ENCODE data around the gene TBC1D1.

TBC1D1 gene

DNA sequence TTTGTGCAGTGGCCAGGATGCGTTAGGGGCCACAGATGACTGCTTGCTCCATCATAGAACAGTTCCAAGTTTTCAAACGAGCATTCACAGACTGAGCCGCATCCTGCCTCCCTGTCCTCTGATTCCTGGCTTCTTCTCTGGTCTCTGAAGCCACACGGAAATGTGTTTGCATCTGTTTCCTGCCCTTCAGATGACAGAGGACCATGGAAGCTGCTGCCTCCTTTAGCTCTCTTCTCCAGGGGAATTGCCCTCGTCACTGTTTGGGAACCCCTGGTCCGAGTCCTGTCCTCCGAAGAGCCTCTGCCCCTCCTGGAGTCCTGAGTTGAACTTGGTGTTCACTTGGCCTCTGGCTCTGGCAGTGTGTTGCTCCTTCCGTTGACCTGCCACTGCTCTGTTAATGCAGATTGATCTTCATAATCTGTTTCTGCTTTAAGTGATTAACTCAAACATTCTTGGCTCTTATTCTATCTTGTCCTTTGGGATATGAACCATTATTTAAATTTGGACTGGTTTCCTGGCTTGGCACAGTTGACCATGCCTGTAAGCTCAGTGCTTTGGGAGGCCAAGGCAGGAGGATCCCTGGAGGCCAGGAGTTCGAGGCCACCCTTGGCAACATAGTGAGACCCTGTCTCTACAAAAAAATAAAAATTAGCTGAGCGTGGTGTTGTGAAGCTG lies 165.3 kb downstream of the TBC1D1 start:
- no peak for DNase-seq (ENCODE audit: low spot score)

DNA sequence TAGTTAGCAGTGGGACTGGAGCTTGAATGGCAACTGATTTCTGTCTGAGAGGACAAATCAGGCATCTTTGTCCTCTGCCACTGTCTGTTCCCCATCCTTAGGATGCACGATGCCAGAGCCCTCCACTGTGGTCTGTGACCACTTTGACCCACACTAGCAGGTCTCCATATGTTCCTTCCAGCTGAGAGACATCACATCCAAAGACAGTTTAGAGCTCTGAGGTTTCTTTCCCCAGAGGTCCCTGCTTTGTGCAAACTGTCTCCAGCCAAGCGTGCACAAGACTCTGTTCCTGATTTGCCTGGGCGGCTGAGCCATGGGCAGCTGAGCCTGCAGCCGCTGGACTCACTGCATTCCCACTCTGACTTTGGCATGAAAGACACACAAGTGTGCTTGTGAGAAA lies 167.3 kb downstream of the TBC1D1 start:
- DNase-seq (ENCODE audit: low spot score), result no peak

DNA sequence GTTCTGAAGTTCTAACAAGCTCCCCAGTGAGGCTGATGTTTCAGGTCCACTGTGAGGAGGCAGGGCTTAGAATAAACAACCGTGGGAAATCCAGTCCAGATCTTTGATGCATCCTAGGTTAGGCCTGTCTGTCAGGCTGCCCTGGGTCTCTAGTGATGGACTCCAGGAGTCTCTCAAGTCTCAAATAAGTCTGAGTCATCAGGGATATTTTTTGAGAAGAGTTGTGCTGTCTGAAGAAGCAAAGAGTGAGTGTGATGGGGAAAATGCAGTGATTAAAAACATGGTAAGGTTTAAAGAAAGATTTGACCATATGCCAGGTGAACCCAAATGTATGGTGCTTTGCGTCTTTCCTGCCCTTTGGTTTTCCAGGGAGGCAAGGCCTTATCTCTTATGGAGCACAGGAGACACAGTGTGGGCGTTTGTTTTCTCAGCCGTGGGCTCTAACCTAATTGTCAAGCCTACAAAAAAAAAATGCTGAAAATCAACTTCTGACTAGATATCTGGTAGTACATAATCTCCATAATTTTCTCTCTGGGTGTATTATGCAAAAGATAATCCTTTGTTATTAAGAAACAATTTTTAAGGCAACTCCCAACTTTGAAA lies 170.0 kb downstream of the TBC1D1 start:
- DNase-seq (ENCODE audit: low spot score), result no peak

DNA sequence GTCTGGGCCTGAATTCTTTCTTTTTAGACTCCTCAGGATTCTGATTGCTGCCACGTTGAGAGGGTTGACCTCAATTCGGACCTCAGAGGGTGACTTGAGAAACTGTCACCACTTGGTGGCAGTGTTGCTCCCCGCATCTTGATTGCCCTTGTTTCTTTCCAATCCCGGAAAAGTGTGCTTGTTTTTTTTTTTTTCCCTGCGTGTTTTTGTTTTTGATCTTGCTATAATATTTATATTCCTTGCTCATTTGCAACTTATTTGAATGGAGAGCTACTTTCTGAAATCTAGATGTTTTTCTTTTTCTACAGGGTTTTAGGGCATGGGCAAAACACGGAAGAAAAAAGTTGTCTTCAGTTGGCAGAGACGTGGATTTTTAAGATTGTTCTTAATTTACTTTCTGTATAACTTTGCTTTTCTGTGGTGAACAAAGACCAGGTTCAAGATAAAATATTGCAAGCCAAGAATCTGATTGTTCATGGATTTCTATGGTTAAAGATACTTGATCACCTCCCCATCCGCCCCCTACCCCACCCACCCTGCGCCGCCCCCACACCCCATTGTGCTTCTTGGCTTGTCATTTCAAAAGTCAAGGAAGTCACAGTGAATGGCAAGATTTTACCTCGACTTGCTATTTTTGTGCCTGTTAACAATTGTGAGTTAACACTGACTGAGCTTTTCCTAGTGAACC lies 171.3 kb downstream of the TBC1D1 start:
- no peak for DNase-seq (ENCODE audit: low spot score)

DNA sequence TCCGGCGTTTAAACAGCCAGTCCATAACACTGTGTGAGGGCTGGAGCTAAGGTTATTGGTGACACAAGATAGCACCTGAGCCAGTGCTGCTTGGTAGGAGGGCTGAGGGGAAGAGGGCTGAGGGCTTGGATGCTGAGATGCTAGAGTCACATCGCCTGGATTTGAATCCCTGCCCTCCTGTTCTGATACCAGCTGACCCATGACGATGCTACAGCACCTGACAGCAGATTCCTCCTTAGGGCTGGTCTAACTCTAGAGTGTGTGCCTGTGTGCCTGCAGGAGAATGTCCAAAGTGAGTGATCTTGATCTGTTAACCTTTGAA lies 171.9 kb downstream of the TBC1D1 start:
- DNase-seq (ENCODE audit: low spot score), result no peak

DNA sequence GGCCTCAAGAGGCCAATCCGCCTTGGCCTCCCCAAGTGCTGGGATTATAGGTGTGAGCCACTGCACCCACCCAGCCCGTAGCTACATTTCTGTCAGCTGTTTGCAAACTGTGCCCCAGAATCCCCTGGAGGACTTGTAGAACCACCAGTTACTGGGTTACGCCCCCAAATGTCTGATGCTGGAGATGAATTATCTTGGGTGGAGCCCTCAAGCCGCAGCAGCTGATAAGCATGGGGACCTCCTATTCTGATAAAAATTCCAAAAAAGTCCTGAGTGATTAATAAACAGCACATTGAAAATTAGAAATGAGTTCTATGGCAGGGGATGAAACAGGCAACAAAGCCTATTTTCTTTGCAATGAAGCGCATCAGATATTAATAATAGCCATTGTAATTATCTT lies 174.3 kb downstream of the TBC1D1 start:
- DNase-seq (ENCODE audit: low spot score), result no peak

DNA sequence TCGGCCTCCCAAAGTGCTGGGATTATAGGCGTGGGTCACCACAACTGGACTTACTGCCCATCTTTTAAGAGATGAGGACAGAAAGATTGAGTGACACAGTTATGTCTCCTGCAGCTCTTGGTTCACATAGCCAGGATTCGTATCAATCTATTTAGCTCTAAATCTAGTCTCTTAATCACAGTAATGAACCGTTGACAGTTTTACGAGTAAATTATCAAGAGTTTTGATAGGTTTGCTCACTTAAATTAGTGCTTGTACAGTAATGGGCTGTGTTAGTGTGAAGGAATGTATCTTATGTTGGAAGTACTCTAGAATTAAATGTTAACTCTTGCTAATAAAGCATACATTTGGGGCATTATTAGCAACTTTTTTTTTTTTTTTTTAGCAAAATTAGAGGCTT lies 175.0 kb downstream of the TBC1D1 start:
- DNase-seq (ENCODE audit: low spot score), result no peak

DNA sequence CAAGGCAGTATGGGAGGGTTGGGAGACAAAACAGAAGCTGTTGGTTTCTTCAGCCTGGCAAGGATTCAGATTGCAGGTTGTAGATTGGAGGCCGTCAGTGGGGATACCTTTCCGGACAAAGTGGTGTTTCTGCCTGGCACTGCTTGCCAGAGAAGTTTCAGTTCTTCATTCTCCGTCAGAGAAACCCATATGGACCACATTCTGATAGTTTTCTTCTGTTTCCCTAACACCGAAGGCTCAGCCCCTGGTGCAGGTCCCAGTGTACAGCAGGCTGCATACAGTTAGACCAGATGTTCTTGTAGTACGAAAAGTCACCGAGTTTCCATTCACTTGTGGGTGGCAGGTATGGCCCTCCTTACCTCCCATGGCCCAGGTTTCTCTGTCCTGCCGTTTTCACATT lies 176.6 kb downstream of the TBC1D1 start:
- DNase-seq (ENCODE audit: low spot score), result no peak

DNA sequence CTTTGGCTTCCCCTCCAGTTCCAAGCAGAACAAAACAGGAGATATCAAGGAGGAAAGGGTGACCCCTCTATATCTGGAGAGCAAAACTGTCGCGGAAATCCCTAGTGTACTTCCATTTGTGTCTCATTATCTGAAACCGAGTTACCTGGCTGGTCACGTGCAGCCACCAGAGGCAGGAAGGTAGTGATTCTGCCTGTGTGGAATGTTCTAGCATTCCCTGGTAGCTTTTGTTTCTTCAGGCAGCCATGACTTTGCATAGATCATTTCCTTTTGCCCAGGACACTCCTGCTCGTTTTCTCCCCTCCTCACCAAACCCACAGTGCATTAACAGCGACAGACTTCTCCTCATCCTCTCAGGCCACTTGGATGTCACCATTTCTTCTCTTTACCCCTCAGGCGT lies 177.2 kb downstream of the TBC1D1 start:
- no peak for DNase-seq (ENCODE audit: low spot score)

DNA sequence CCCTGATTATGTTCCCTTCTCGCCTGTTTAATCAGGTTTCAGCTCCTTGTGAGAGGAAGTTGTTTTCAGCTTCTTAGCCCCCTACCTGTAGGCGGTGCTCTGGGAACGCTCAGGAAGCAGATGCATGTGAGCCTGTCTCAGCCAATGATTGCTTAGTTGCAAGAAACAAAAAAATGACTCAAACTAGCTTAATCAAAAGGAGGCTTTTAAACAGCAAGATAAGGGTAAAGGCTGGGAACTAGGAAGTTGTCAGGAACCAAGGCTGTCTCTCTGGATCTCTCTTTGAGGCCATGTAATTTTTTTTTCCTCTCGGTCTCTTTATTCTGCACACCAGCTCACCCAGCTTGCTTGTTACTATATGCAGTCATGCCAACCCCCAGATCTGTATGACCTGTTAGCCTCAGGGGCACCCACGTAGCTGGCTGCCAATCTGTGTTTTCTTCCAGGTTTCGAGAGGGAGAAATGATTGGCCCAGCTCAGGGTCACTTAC lies 178.4 kb downstream of the TBC1D1 start:
- no peak for DNase-seq (ENCODE audit: low spot score)

DNA sequence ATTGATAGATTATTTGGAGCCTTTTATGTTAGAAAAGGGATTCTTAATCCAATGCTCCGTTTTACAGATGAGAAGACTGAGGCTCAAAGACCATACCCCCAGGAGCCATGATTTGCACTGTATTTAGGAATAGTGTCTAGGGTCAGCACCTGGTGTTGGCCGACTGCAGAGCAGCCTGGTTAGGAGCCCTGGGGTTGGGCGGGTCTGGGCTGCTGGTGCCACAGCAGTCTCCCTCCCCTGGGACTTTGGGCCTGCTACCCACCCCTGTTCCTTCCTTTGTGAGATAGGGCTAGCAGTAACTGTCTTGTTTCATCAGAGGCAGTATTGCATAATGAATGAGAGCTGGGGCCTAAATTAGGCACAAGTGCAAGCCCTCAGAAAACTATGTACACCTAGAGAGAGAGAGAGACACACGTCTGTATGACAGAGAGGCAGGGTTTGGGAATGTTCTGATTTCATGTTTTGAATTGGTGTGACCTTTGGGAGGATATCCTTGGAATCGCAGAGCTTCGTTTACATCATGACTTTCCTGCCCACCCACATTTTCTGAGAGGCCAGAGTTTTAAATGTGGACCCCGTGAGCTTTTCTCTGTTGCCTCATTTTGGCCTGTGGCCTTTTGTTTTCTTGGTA lies 181.0 kb downstream of the TBC1D1 start:
- no peak for DNase-seq (ENCODE audit: low spot score)

DNA sequence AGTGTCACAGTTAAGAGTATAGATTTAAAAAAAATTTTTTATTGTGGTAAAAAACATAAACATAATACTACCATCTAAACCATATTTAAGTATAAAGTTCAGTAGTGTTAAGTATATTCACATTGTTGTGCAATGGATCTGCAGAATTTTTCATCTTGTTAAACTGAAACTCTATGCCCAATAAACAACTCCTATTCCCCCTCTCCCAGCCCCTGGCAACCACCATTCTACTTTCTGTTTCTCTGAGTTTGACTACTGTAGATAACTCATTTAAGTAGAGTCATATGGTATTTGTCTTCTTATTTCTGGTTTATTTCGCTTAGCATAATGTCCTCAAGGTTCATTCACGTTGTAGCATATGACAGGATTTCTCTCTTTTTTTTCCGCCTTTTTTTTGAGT lies 181.7 kb downstream of the TBC1D1 start:
- DNase-seq (ENCODE audit: low spot score), result no peak

DNA sequence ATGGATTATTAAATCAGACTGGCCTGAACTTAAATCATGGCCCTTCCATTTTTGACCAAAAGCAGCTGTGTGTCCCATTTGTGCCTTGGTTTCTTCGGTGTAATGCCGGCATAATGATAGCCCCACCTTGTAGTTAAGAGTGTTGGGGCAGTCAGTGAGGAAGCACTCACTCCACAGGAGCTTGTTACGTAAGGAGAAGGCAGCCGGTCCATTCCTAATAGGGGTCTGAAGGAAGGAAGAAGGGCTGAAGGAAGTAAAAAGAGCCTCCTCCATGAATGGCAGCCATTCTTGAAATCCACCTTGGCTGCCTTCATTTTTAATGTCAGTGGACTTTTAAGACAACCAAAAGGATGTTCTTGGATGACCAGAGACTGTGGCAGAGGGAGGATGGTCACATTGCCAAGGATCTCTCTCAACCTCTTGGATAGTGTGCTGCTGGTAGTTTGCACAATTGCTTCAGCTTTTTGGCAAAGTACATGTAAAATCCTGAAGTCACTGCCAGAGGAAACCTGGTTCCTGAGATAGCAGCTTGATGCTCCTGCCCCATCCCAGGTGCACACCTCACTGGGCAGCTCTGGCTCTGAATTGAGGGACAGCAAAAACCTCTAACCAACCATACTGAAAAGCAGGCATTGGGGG lies 182.8 kb downstream of the TBC1D1 start:
- no peak for DNase-seq (ENCODE audit: low spot score)

DNA sequence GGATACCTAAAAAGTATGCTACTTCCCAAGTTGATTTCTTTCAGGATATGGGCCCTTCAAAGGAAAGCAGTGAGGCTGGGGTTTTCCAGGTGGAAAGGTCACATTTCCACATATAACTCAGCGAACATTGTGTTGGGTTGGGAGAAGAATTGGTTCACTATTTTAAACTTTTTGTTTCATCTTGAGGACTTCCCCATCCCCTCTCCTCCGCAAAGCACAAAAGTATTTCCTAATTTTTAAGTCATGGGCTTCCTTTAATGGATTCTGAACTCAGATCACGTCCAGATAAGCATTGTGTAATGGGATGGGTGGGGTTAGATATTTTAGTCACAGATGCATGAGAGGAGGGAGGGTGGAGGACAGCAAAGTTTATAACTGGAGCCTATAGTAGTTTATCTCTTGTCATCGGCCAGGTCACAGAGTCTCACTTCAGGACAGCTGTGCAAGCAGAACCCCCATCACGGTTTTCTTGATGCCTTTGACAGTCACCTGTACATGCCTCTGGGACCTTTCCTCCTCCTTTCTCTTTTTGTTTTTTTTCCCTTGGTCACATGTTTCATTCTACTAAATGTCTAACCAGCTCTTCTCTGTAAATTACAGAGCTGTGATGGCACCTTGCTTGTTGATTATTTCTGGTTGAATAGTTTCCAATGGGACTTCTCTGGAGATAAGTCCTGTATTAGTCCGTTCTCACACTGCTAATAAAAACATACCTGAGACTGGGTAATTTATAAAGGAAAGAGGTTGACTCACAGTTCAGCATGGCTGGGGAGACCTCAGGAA lies 184.7 kb downstream of the TBC1D1 start:
- no peak for DNase-seq (ENCODE audit: low spot score)

DNA sequence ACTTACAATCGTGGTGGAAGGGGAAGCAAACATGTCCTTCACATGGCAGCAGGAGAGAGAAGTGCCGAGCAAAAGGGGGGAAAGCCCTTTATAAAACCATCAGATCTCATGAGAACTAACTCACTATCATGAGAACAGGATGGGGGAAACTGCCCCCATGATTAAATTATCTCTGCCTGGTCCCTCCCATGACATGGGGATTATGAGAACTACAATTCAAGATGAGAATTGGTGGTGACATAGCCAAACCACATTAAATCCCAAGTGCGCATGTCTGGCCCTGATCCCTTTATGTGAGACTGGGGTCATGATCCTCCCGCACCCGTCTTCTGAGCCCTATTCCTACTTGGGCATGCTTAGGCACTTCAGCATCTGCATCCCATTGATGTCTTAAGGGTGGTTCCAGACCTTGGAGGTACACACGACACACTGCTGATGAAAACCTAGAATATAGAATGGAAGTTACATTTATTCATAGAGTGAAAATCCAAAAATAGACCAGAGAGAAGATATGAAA lies 185.3 kb downstream of the TBC1D1 start:
- no peak for DNase-seq (ENCODE audit: low spot score)

DNA sequence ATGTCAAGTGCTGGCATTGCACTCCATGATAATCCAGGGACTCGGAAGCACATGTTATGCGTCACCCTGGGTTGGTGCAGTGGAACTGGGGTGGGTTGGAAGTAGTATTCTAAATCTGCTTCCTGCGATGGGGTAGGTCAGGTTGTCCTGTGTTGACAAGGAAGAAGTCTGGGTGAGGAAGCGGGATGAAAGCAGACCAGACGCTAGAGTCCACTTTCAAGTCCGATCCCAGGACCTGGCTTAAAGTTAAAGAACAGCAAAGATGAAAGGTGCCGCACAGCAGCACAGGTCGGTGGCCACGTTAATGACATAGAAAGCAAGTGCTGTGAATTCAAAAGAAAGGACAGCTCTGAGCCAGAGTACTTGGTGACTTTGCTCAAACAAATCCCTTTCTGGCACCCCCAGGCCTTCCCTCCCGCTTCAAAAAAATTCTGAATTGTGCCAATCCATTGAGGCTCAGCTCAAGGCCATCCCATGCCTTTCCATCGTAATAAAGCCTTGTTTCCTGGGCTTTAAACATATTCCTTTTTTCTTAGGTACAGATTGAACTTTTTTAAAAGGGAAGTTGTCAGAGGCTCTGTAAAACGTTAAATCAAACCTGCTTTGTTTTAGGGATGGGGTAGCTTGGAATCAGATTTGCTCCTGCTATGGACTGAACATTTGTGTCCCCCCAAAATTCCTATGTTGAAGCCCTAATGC lies 187.1 kb downstream of the TBC1D1 start:
- DNase-seq (ENCODE audit: low spot score), result no peak

DNA sequence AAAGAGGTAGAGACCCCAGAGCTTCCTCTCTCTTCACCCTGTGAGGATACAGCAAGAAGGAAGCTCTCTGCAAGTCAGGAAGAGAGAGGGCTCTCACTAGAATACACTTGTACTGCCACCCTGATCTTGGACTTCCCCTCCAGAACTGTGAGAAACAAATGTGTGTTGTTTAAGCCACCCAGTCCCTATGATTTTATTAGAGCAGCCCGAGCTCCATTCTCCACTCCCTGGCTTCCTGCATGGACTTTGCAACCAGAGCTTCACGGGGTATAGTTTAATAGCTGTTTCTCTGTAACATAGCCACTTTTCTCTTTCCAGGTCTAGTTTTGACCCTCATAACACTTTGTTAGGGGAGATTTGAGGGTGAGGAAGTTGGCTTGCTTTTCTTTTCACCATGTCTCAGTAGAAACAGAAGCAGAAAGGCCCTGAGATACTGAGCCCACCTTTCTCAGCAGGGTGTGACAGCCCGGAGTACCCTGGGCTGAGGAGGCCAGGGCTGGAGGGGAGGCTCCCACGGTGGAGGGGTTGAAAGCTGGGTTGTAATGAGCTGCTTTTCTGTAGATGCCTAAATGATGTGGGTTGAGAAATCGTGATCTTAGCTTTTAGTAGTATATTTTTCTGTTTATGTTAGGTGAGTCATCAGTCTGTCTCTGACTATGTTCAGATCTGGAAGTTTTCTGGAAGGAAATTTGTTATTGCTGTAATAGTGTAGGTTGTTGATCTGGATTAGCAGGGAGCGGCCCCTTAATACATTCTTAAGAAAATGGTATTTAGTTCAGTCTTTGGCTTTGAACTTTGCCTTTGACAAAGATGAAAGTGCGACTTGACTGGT lies 187.9 kb downstream of the TBC1D1 start:
- DNase-seq (ENCODE audit: low spot score), result no peak

DNA sequence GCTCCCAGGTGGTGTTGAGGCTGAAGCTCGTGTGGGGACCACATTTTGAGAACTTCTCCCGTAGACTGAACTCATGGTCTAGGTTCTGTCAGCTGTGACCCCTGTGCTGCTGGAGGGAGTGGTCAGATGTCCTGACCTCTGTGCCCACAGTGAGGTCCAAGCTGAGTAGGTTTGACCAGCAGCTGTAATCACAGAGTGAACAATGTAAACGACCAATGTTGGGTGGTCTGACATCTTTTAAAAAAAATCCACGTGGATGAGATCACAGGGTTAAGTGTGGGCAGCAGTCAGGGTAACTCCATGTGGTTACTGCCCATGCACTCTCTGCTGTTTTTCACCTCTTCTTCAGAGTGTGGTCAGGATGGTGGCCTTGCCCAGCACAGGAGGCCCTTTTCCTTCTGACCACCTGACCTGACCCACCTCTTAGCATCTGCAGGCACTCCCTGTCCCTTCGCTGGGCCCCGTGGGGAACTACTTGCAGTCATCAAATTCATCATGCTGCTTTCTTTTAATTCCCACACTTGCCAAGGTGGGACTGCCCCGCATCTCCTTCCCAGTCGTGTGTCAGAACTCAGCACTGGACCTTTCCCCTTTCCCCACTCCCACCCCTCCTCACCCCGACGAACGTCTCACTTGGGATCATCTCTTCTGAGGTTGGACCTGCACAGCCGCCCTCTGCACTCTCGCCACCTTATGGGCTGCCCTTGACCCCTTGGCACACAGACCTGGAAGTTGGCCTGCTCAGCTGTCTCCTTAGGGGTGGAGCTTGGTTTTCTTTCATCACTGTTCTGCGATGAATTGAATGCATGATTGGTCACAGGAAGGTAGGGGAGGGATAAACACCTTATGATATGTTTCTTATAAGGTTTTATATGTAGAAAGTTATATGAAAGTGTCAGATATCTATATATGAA lies 189.4 kb downstream of the TBC1D1 start:
- DNase-seq (ENCODE audit: low spot score), result no peak

DNA sequence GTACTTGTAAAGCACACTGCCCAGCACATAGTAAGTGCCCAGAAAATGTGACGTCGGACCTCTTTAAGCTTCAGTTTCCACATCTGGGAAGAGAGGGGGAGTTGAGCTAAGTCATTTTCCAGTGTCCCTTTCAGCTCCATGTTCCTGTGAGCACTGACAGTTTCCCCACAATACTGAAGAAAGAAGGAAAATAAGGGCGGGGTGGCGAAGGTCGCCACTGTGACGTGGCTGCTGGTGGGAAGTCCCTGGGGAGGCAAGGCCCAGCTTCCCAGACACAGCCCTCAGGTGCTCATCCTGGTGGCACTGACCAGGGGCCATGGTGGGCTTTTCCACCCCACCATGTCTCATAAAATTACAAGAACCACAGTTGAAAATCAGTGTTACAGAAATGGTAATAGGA lies 191.1 kb downstream of the TBC1D1 start:
- DNase-seq (ENCODE audit: low spot score), result no peak
